Astrocyte (in vitro differentiated cells and primary cell): Measurements from ENCODE around the gene ZNRF1. TPM values are rescaled to one million over a fixed set of nuclear protein-coding genes. Genes with fewer than 3 reads are reported as not detected.

Experiments
- DNase-seq: peaks from one replicate; pipeline ENCODE4 v3.0.0-alpha.2; 2010; ENCODE audit warnings: low read depth
- FAIRE-seq: peaks from 2 replicates; lab custom pipeline; 2011; peaks lifted over from hg19 to GRCh38; lab: Jason Lieb, UNC
- H2AFZ ChIP-seq: 2 replicates; pipeline ENCODE4 v1.6.0; 2012; ENCODE audit warnings: low read depth, low read length, inconsistent platforms
- H3K27ac ChIP-seq: 2 replicates; pipeline ENCODE4 v1.5.1; 2011; ENCODE audit warnings: low read depth, low read length, inconsistent platforms
- H3K27me3 ChIP-seq: 2 replicates; pipeline ENCODE4 v1.6.0; 2011; ENCODE audit warnings: low read length, inconsistent platforms; ENCODE audit not compliant: insufficient read depth
- H3K36me3 ChIP-seq: 2 replicates; pipeline ENCODE4 v1.5.1; 2011; ENCODE audit warnings: low read length, inconsistent platforms; ENCODE audit not compliant: insufficient read depth
- H3K4me1 ChIP-seq: 2 replicates; pipeline ENCODE4 v1.5.1; 2011; ENCODE audit warnings: low read length, inconsistent platforms; ENCODE audit not compliant: insufficient read depth
- H3K4me2 ChIP-seq: 2 replicates; pipeline ENCODE4 v1.6.0; 2012; ENCODE audit warnings: low read length, inconsistent platforms
- H3K4me3 ChIP-seq: 2 replicates; pipeline ENCODE4 v1.5.1; 2011; ENCODE audit warnings: low read depth, mild to moderate bottlenecking, low read length, inconsistent platforms; ENCODE audit not compliant: insufficient read depth
- H3K79me2 ChIP-seq: 2 replicates; pipeline ENCODE4 v1.6.0; 2012; ENCODE audit warnings: mild to moderate bottlenecking, low read length, inconsistent platforms; ENCODE audit not compliant: insufficient read depth
- H3K9ac ChIP-seq: 2 replicates; pipeline ENCODE4 v1.6.0; 2012; ENCODE audit warnings: mild to moderate bottlenecking, low read length, inconsistent platforms
- H3K9me3 ChIP-seq: 2 replicates; pipeline ENCODE4 v1.5.1; 2012; ENCODE audit warnings: low read depth, mild to moderate bottlenecking, low read length, inconsistent platforms; ENCODE audit not compliant: insufficient read depth
- H4K20me1 ChIP-seq: 2 replicates; pipeline ENCODE4 v1.6.0; 2012; ENCODE audit warnings: low read length, inconsistent platforms; ENCODE audit not compliant: insufficient read depth
- H3K27ac Mint-ChIP-seq: one replicate; pipeline ENCODE4 v1.8.0; 2021; ENCODE audit warnings: mild to moderate bottlenecking, mixed read lengths; ENCODE audit not compliant: unreplicated experiment
- H3K27me3 Mint-ChIP-seq: one replicate; pipeline ENCODE4 v1.8.0; 2021; ENCODE audit warnings: low read depth, mixed read lengths; ENCODE audit not compliant: unreplicated experiment
- H3K36me3 Mint-ChIP-seq: one replicate; pipeline ENCODE4 v1.8.0; 2021; ENCODE audit warnings: low read depth, mixed read lengths; ENCODE audit not compliant: unreplicated experiment
- H3K4me1 Mint-ChIP-seq: one replicate; pipeline ENCODE4 v1.8.0; 2021; ENCODE audit warnings: low read depth, mixed read lengths; ENCODE audit not compliant: unreplicated experiment
- H3K4me3 Mint-ChIP-seq: one replicate; pipeline ENCODE4 v1.8.0; 2021; ENCODE audit warnings: mild to moderate bottlenecking, moderate library complexity, mixed read lengths; ENCODE audit not compliant: unreplicated experiment
- H3K9me3 Mint-ChIP-seq: one replicate; pipeline ENCODE4 v1.8.0; 2021; ENCODE audit warnings: mild to moderate bottlenecking, mixed read lengths; ENCODE audit not compliant: unreplicated experiment
- EZH2 ChIP-seq: IDR thresholded peaks from 2 replicates; pipeline ENCODE4 v1.6.1; 2012; ENCODE audit warnings: mild to moderate bottlenecking, low read length, inconsistent platforms; ENCODE audit not compliant: insufficient read depth
- total RNA-seq: library from RNA; stranded (reverse); gene quantifications from 2 replicates; pipeline ENCODE4 v1.2.1, GENCODE V29; 2021
- TF ChIP-seq, protein P1 (sequence below): IDR thresholded peaks from 2 replicates; pipeline ENCODE4 v1.5.1; 2011; ENCODE audit warnings: low read depth, mild to moderate bottlenecking, inconsistent platforms, low read length, moderate library complexity; ENCODE audit not compliant: insufficient read depth

ZNRF1 gene
- total RNA-seq, 1 donor from 2014 or later: 21.9 TPM

- Histone ChIP-seq H3K9ac (no peak overlapping the region), H2AFZ (no peak overlapping the region), H3K4me3 (no peak overlapping the region), H3K4me1 (peaks cover 4% of the 10 kb centered on the region), H3K9me3 (no peaks in the 10 kb centered on the region), H3K79me2 (peaks cover 74% of the 10 kb centered on the region), H3K27ac (no peak overlapping the region), H4K20me1 (peaks cover 77% of the 10 kb centered on the region), H3K4me2 (no peak overlapping the region), H3K36me3 (no peaks in the 10 kb centered on the region), H3K27me3 (no peaks in the 10 kb centered on the region)
- peak; percentile 31 for DNase-seq
- H3K4me1 Mint-ChIP-seq: peaks cover 25% of the 10 kb centered on the region
- no peak for TF ChIP-seq EZH2
- TF ChIP-seq, protein P1, sequence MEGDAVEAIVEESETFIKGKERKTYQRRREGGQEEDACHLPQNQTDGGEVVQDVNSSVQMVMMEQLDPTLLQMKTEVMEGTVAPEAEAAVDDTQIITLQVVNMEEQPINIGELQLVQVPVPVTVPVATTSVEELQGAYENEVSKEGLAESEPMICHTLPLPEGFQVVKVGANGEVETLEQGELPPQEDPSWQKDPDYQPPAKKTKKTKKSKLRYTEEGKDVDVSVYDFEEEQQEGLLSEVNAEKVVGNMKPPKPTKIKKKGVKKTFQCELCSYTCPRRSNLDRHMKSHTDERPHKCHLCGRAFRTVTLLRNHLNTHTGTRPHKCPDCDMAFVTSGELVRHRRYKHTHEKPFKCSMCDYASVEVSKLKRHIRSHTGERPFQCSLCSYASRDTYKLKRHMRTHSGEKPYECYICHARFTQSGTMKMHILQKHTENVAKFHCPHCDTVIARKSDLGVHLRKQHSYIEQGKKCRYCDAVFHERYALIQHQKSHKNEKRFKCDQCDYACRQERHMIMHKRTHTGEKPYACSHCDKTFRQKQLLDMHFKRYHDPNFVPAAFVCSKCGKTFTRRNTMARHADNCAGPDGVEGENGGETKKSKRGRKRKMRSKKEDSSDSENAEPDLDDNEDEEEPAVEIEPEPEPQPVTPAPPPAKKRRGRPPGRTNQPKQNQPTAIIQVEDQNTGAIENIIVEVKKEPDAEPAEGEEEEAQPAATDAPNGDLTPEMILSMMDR: no peak
- no peak overlapping the region for H3K4me3 Mint-ChIP-seq
- H3K36me3 Mint-ChIP-seq: no peaks in the 10 kb centered on the region
- no peak for FAIRE-seq
- no peaks in the 10 kb centered on the region for H3K27me3 Mint-ChIP-seq
- no peaks in the 10 kb centered on the region for H3K9me3 Mint-ChIP-seq
- no peak overlapping the region for H3K27ac Mint-ChIP-seq
Measured at GRCh38 chr16:75087375-75087979, 88.7 kb downstream of the ZNRF1 start.

GRCh38 chr16:75088216-75088615 is 89.4 kb downstream of the ZNRF1 start:
- Histone ChIP-seq H3K4me3 (no peak overlapping the region), H3K9me3 (no peaks in the 10 kb centered on the region), H3K27me3 (no peaks in the 10 kb centered on the region), H3K4me1 (peaks cover 4% of the 10 kb centered on the region), H3K27ac (no peak overlapping the region), H3K36me3 (no peaks in the 10 kb centered on the region), H3K4me2 (no peak overlapping the region), H3K79me2 (peaks cover 69% of the 10 kb centered on the region), H3K9ac (no peak overlapping the region), H4K20me1 (peaks cover 79% of the 10 kb centered on the region), H2AFZ (no peak overlapping the region)
- Mint-ChIP-seq H3K27me3 (no peaks in the 10 kb centered on the region), H3K36me3 (no peaks in the 10 kb centered on the region), H3K9me3 (no peaks in the 10 kb centered on the region), H3K4me3 (no peak overlapping the region), H3K27ac (no peak overlapping the region), H3K4me1 (peaks cover 25% of the 10 kb centered on the region)
- no peak for TF ChIP-seq EZH2
- TF ChIP-seq, protein P1: no peak
- FAIRE-seq: no peak
- DNase-seq: no peak

GRCh38 chr16:75088934-75089333 is 90.1 kb downstream of the ZNRF1 start:
- FAIRE-seq: no peak
- H3K4me1 Mint-ChIP-seq: peaks cover 25% of the 10 kb centered on the region
- TF ChIP-seq, protein P1: no peak
- TF ChIP-seq EZH2: no peak

More at GRCh38 chr16:75088934-75089333, 90.1 kb downstream of the ZNRF1 start:
- Histone ChIP-seq H3K4me1 (peaks cover 4% of the 10 kb centered on the region), H3K9ac (no peak overlapping the region), H3K9me3 (no peaks in the 10 kb centered on the region), H3K27me3 (no peaks in the 10 kb centered on the region), H3K4me2 (no peak overlapping the region), H3K79me2 (peaks cover 67% of the 10 kb centered on the region), H3K27ac (no peak overlapping the region), H2AFZ (no peak overlapping the region), H3K4me3 (no peak overlapping the region), H4K20me1 (peaks cover 80% of the 10 kb centered on the region), H3K36me3 (no peaks in the 10 kb centered on the region)
- H3K27me3 Mint-ChIP-seq: no peaks in the 10 kb centered on the region
- H3K27ac Mint-ChIP-seq: no peak overlapping the region
- H3K36me3 Mint-ChIP-seq: peaks cover 2% of the 10 kb centered on the region
- DNase-seq: no peak
- H3K9me3 Mint-ChIP-seq: no peaks in the 10 kb centered on the region
- no peak overlapping the region for H3K4me3 Mint-ChIP-seq
